ENCODE results near the gene CCDC181.
A peak's percentile ranks its signal among the peaks of the same experiment; 100 is the strongest.

CCDC181 gene

DNA sequence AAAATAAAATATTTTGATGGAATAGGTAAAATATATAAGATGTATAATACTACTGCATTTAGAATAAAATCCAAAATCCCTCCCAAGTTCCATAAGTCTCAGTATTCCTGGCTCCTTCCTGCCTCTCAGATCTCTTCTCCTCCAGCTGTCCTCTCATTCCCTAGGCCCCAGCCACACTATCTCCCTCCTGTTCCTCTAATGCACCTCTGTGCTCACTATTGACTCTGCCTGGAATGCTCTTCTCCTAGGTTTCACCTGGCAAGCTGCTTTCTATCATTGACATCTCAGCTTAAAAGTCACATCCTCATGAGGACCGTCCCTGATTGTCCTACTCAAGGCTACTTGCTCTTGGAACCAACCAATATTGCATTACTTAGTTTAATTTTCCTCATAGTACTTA is 66.9 kb downstream of the CCDC181 start:
- TF ChIP-seq, protein P1, sequence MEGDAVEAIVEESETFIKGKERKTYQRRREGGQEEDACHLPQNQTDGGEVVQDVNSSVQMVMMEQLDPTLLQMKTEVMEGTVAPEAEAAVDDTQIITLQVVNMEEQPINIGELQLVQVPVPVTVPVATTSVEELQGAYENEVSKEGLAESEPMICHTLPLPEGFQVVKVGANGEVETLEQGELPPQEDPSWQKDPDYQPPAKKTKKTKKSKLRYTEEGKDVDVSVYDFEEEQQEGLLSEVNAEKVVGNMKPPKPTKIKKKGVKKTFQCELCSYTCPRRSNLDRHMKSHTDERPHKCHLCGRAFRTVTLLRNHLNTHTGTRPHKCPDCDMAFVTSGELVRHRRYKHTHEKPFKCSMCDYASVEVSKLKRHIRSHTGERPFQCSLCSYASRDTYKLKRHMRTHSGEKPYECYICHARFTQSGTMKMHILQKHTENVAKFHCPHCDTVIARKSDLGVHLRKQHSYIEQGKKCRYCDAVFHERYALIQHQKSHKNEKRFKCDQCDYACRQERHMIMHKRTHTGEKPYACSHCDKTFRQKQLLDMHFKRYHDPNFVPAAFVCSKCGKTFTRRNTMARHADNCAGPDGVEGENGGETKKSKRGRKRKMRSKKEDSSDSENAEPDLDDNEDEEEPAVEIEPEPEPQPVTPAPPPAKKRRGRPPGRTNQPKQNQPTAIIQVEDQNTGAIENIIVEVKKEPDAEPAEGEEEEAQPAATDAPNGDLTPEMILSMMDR (IDR thresholded peaks at IDR 0.05), result no peak
- no peak overlapping the region for H3K27ac ChIP-seq
- H3K4me3 ChIP-seq, result no peak overlapping the region
- no peak for DNase-seq (ENCODE audit: low spot score)

DNA sequence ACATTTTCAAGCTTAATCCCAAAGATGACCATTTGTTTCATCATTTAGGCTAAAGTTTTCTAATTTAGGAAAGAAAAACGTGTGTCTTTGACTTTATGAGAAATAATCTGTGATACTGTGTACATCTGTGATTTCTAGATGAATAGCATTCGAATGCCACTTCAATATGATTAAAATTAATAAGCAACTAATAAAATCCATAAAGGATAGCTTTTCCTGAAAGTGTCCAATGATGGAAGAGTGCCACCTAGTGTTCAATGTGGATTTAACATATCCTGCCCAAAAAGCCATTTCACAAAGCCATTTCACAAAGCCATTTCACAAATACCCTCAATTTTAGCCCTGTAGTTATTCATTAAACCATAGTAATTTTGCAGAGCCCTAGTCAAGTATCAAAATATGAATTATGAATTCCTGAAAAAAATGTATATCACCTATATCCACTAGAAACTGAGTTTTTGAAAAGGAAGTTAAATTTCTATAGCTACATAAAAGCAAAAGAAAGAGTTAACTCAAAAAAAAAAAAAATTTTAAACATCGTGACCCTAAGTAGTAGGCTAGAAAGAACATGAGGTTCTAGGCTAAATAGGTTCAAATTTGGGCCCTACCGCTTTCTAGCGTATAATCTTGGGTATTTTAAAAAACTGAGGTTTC is 78.8 kb downstream of the CCDC181 start:
- no peak for DNase-seq (ENCODE audit: low spot score)
- TF ChIP-seq, protein P1 (IDR thresholded peaks at IDR 0.05), result peak; percentile 79

DNA sequence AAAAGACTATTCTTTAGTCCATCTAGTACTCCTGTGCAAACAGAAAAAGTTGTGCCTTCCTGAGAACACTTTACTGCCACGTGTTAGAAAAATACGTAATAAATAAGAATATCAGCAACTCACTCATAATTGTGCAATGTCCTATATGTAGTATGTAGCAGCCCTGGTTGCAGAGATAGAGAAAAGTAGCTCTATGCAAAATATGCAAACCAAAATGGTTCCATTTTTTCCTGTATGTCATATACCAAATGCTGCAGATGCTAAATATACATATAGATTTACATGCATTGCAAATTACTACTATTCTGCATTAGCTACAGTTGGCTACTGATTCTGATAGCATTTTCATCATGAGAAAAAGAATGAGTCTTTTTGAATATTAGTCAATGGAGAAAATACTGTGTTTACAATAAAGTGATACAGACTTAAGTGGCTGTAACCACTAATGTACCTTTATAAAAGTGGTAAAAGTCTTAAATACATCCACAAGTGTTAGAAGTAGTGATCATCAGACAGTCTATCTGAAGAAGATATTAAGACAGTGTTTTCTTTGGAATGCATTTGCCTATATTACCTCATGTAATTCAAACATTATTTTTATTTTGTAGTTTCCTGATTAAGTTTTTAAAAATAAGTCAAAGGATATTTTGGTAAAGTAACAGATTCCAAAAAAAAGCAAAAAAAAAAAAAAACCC is 79.4 kb downstream of the CCDC181 start:
- no peak overlapping the region for H3K27ac ChIP-seq
- no peak for DNase-seq (ENCODE audit: low spot score)
- TF ChIP-seq, protein P1 (IDR thresholded peaks at IDR 0.05), result no peak

More for the DNA sequence above, 78.8 kb downstream of the CCDC181 start:
- H3K27ac ChIP-seq, result no peak overlapping the region
- H3K4me3 ChIP-seq, result no peak overlapping the region

DNA sequence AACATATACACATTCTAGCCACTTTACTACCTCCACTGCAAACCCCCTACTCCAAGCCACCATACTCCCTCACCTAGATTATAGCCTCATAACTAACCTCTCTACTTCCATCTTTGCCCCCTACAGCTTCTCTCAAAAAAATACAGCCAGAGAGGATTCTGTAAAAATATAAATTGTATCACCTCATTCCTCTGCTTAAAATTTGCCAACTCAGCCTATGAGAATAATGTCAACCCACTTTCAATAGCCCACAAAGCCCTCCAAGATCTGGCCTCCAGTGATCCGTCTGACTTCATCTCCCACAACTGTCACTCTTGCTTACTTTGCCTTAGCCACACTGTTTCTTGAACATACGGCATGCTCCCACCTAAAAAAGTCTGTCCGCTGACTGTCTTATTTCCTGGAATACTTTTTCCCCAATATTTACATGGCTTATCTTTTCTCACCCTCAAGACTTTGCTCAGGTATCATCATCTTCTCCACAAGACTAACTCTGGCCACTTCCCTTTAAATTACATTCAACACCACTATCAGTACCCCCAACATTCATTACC is 81.2 kb downstream of the CCDC181 start:
- Histone ChIP-seq H3K4me3 (no peak overlapping the region), H3K27ac (no peak overlapping the region)
- TF ChIP-seq, protein P1 (IDR thresholded peaks at IDR 0.05), result no peak
- DNase-seq (ENCODE audit: low spot score), result no peak

More for the DNA sequence above, 79.4 kb downstream of the CCDC181 start:
- H3K4me3 ChIP-seq, result no peak overlapping the region

DNA sequence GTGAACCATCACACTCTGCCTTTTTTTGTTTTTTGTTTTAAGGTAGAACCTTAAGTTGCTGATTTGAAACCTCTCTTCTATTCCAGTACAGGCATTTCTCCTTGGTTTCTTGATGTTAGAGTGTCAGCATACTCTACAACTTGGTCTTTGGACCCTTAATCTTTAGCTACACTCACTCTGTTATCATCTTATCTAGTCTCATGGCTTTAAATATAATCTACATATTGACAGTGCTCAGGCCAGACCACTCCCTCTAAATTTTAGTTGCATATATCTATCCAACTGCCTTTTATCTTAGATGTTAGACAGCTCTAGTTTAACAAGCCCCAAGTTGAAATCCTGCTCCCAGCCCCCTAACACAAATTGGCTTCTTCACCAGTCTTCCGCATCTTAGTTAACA is 81.8 kb downstream of the CCDC181 start:
- Histone ChIP-seq H3K27ac (no peak overlapping the region), H3K4me3 (no peak overlapping the region)
- TF ChIP-seq, protein P1 (IDR thresholded peaks at IDR 0.05), result no peak
- no peak for DNase-seq (ENCODE audit: low spot score)
